GM19025 (cell line): ENCODE data around the gene SEMA4D.

ENCODE experiments used
- ATAC-seq: cut with Tn5 transposase; IDR thresholded peaks from one replicate; pipeline ENCODE4 v1.9.1; 2021; ENCODE audit warnings: mild to moderate bottlenecking, low read depth, moderate library complexity; ENCODE audit not compliant: unreplicated experiment

The SEMA4D gene

DNA sequence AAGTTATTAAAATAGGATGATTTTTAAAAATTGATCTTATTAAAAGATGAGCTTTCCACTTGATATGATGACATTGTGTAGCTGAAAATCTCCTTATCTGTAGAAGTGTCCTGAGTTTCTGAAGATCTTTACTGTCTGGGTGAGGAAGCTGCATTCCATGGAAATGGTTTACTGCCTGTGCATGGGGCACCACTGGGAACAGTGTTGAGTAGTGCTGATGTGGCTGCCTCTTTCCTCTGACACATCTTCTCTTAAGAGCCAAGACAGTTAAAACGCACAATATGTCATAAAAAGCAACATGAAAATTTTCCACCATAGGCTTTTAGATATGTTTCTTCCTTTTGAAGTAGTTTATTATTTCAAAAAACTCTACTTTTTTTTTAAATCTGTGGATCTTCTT lies 155.0 kb downstream of the SEMA4D start:
- no peak for ATAC-seq

DNA sequence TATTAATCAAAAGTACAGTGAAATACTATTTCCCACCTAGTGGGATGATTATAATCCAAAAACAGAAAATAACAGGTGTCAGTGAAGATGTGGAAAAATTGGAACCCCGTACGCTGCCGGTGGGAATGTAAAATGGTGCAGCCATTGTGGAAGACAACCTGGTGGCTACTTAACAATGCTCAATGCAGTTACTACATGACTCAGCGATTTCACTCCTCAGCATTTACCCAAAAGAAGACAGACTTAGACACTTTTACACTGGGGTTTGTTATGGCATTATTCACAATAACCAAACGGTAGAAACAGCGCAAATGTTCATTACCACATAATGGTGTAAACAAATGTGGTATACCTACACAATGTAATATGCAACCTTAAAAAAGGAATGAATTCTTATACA lies 155.7 kb downstream of the SEMA4D start:
- no peak for ATAC-seq

DNA sequence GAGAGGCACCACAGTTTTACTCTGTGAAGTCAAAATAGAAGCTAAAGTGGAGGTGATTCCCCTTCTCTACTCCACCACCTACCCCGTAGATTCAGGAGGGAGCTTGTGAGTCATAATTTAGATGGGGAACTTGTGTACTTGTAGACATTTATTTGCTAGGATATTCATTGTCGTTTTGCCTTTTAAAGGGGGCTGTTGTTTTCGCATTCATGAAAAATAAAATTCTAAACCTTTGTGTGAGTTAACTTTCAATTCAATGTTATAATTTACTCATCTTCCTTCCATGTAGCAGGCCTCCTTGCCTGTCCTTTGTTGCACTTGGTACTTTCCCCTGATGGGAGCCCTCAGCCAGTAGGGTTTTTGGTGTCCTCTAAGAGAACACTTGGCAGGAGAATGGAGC lies 157.6 kb downstream of the SEMA4D start:
- ATAC-seq: peak; percentile 85

DNA sequence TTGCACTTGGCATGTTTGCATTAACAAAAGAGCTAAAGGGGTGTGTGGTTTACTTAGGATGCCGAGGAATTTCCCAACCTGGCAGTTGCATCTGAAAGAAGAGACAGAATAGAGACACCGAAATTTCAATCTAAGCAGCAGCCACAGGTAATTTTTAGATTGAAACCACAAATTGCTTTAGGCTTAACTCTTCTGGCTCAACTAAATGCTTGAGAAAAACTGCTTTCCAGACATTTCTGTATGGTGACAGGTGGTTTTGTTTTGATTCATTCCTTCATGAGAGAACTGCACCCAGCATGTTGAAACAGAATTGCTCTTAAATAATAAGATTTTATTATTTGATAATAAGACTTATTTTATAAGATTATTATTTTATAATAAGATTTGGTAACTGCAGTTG lies 158.1 kb downstream of the SEMA4D start:
- no peak for ATAC-seq

DNA sequence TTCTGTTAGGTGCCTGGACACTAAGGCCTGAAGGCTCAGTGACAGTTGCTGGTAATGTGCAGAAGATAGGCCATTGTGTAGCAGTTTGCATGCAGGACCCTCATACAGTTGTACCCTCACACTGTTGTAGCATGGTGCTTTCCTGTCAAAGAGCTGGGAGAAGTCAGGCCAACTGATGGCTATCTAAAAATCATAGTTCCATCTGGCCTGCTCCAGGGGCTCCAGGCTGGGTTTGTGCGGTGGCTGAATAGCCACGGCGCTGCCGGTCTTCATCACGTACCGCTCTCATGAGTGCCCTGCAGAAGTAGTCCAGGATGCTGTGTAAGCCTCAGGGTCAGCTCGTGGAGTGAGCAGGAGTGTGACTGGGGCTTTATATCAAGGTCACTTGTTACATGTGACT lies 167.4 kb downstream of the SEMA4D start:
- ATAC-seq: no peak

DNA sequence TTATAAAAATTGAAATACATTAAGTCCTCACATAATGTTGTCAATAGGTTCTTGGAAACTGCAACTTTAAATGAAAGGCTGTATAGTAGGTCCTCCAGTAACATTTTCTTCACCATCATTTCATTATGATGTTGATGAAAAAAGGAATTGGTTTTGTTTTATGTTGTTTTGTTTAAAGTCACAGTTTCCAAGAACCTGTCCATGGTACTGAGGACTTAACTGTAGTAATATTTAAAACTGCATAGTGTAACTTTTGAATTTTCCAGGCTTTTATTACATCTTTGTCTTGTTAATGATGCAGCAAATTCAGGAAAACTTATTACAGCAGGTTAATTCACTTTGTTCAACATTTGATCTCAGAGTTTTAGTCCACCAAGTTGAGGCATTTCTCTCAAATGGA lies 168.0 kb downstream of the SEMA4D start:
- no peak for ATAC-seq

DNA sequence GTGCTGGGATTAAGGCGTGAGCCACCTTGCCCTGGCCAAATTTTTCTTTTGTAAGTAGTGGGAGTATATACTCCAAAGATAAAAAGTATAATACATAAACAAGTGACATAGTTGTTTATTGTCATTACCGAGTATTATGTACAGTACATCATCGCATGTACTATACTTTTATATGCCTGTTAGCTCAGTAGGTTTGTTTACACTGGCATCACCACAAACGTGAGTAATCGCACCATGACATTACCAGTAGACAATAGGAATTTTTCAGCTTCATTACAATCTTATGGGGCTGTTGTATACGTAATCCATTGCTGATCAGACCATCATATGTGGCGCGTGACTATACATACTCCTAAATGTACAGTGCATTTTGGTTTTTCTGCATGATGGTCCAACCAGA lies 169.8 kb downstream of the SEMA4D start:
- no peak for ATAC-seq

DNA sequence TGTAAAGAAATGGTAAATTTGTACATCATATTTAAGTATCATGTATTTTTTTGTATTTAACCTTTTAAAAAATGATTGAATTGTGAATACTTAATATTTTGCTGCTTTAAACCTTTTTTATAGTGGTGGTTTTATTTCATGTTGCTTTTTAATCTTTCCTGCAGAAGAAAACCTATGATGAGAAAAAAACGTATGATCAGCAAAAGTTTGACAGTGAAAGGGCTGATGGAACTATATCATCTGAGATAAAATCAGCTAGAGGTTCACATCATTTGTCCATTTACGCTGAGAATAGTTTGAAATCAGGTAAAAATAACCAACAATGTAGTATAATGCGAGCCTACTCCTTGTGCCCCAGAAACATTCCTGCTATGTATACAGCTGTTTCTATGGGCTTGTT lies 172.2 kb downstream of the SEMA4D start:
- no peak for ATAC-seq

DNA sequence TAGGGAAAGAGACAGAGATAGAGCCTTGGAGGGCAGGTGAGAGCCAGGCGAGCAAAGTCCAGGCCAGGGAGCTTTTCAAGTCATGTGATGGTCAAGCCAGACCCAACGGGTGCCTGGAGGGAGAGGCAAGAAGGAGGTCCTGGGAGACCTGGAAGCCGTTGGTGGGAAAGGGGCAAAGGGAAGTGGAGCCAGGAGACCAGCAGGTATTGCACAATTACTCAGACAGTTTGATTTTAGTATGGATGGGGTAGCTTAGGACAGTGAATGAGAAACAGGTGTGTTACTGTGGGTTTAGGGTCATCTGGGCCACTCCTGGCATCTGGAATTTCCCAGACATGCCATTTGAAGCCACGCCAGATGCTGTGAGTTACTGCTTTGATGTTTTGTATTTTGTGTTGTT lies 174.5 kb downstream of the SEMA4D start:
- no peak for ATAC-seq

DNA sequence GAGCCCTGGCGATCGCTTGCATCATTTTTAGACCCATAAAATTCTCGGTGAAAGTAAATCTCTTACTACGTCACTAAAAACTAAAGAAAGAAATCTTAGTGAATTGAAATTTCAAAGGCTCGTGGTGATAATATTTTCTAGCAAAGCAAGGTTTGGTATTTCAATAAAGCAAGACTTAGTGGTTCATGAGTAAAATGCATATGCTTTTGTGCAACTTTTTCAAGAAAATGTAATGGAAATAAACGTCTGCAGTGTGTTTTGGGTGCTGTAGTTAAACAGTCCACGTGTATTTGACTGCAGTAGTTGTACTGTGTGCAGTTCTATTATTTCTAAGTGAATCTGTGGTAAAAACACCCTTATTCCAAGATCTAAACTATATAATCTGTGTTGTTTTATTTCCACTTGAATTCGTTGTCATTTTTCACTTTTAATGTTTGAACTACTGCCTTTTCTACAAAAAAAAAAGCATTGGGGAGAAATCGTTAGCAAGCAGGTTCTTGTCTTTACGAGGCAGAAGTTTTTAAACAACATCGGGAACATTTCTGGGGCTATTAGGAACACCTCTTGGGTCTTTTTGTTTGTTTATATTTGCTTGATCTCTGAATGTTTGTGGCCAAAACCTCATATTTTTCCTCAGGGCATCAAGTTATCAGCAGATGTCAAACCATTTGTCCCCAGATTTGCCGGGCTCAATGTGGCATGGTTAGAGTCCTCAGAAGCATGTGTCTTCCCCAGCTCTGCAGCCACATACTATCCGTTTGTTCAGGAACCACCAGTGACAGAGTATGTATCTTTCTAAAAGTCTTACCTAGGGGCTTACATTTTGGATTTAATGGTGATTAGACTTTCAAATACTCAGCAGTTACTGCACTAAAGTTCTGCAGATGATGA lies 178.7 kb downstream of the SEMA4D start:
- ATAC-seq: no peak

DNA sequence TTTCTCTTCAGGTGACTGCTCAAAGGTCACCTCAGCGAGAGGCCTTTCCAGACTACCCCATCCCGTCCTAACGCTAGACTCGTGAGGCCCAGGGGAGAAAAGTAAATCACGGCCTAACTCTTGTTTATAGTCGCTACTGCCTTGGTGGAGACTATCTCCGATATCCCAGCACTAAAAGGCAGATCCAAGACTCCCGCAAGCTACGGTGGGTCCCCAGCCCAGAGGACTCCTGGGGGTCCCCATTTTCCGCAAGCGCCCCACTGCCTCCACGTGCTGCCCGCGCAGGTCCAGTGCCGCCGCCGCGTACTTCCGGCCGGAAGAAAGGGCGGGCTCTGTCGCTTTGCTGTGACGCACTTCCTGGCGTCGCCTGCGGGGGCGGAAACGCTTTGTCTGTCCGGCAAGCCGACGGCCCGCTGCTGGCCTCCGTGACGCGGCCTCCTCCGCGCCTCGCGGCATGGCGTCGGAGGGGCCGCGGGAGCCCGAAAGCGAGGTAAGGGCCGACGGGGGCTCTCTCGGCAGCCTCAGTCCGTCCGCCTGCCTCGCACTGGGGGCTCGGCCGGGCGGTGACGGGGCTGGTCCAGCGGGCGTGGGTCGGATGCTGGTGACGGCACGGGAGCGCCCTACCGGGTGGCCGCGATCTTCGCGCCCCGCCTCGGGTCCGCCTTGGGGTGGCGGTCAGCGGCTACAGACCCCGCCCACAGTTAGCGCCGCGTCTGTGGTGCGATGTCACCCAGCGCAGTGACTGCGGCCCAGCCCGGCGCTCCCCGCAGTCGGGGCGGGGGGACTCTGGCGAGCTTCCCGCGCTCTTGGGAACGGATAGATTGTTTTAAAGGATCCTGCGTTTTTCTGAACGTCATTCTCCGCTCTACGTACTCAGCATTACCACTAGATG lies 179.5 kb downstream of the SEMA4D start, which contains the start of gene SECISBP2:
Gene SECISBP2 (plus strand): TSS at position 378 of the 892 bp plus-strand sequence. CDS start 77 bp downstream, at position 455.
- peak; percentile 91 for ATAC-seq

DNA sequence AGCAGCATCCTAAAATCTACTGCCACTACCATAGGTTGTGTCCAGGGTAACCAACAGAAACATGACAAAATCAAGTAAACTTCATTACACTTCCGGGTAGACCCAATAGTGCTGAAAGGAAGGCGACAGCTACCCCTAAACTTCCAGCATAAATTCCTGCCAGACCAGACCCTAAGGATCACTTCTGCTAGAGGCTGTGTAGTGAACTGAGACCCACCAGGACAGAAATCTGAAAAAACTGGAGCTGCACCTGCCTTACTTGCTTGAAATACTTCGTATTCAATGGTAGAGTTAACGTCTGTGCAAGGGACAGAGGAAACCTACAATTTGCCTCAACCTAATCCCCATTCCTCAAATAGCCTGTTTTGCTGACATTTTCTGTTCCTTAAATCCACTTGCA lies 180.6 kb downstream of the SEMA4D start:
- ATAC-seq: no peak

DNA sequence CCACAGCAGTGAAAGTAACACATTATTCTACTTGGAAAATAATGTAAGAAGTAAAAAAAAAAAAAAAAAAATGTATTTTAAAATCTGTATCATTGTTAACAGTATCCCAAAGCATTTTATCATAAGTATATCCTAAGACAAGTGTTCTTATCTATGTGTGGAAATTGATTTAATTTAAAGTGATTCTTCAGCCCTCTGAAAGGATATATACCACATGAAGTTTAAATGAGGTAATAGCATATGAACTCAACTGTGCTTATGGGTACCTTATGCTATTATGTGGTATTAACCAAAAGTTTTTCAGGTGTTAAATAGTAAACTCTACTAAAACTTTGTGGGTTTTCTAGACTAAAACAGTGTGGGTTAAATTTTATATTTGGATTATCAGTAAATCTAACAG lies 182.4 kb downstream of the SEMA4D start:
- ATAC-seq: no peak

DNA sequence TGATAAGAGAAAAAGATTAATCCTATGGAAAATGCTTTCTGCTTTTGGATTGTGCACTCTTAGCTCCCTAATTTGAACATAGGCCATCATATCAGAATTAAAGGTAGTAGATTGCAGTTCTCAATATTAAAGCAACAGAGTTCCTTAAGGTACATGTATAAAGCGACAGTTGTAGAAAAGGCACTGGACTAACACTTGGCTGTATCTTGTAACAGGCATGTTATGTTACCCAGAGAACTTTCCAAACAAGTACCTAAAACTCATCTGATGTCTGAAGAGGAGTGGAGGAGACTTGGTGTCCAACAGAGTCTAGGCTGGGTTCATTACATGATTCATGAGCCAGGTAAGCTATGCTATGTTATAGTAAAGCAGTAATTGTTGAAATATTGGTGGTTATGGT lies 183.0 kb downstream of the SEMA4D start:
- no peak for ATAC-seq

DNA sequence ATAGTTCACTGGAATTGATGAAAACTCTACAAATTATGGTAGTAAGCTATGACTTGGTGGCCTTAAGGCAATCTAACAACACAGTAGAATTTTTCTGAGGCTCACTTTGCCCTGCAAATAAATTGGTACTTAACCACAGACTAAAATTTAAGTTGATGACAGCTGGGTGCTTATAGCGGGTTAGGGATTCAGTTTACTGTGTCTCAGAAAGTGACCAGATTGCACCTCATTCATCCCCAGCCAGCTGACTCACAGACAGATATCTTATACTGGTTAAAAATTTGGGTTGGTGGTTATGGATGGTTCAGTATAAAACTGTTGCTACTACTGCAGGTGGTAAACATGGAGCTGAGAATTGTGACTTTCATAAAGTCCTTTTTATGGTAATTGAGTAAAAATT lies 184.1 kb downstream of the SEMA4D start:
- no peak for ATAC-seq

DNA sequence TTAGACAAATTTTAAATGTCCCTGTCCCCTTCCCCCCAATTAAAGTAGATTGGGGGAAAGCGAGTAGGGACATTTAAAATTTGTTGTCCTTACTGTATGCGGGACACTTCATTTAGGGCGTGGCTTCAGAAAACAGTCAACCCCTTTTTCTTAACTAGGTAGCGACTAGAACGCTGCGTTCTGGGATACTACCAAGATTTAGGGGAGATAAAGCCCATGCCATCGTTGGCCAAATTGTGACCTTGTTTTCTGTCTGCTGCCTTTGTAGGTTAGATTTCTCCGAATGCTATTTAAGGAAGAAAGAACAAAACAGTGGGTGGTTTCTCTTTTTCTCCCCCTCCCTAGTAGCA lies 185.7 kb downstream of the SEMA4D start:
- no peak for ATAC-seq

DNA sequence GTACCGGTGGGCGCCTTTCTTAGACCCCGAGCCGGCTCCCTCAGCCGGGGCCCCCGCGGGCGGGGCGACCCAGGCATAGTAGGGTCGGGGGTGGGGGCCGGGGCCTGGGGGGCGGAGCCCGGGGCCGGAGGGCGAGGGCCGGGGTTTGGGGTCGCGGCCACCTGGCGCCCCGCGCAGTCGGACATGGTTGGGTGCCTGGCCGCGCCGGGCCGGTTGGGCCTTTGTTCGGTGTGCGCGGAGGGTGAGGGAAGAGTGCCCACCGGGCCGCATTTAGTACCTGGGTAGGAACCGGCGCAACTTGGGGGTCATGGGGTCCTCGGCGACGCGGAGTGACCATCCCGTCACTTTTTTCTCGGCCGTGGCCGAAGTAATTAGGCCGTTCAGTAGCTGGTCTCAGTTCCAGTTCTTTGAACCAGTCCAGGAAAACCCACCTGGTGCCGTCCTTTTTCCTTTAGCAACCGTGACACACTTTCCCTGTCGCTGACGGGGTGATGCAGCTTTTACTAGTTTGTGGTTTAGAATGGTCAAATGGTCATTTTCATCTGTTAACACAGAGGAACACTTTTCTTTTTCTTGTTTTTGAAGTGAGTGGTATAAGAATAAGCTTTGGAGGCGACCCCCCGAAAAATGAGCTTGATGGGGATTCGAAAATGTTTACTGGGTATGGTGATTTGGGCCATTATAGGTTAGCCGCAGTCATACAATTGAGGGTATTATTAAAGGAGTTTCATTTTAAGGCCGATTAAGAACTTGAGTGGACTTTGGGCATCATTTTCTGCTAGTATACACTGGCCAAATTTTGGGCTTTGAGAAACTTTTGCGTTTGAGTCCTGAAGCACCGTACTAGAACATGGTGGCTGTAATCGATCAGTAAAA lies 186.3 kb downstream of the SEMA4D start:
- no peak for ATAC-seq
